GM19328 (cell line): ENCODE measurements around the gene CDK8.

Experiments used
- ATAC-seq: cut with Tn5 transposase; IDR thresholded peaks from one replicate; pipeline ENCODE4 v1.9.1; 2021; ENCODE audit warnings: mild to moderate bottlenecking, moderate library complexity; ENCODE audit not compliant: unreplicated experiment

Gene CDK8

GRCh38 chr13:26253787-26254582 lies at the start of gene CDK8:
TSS of gene CDK8 (plus strand) at chr13:26254129. CDS start at chr13:26254642, 513 bp downstream.
- peak; percentile 77 for ATAC-seq

GRCh38 chr13:26208287-26208686 lies 45.6 kb upstream of the CDK8 start:
- ATAC-seq = no peak

GRCh38 chr13:26213345-26213744 lies 40.6 kb upstream of the CDK8 start:
- ATAC-seq = no peak

- ATAC-seq = no peak
Measured at GRCh38 chr13:26213982-26214381, 39.9 kb upstream of the CDK8 start.

GRCh38 chr13:26216042-26216441 lies 37.9 kb upstream of the CDK8 start:
- no peak for ATAC-seq

- no peak for ATAC-seq
Measured at GRCh38 chr13:26219726-26220125, 34.2 kb upstream of the CDK8 start.

- ATAC-seq = no peak
Measured at GRCh38 chr13:26220575-26220974, 33.4 kb upstream of the CDK8 start.

- peak; percentile 21 for ATAC-seq
Measured at GRCh38 chr13:26221399-26221720, 32.6 kb upstream of the CDK8 start.

GRCh38 chr13:26221721-26222519 lies 32.0 kb upstream of the CDK8 start, which contains the start of gene RNF6:
TSS of gene RNF6 (minus strand) at chr13:26222314. CDS start at chr13:26219649, 2,665 bp downstream.
- ATAC-seq = peak; percentile 95

GRCh38 chr13:26222520-26223046 lies 31.3 kb upstream of the CDK8 start:
- ATAC-seq = peak; percentile 36

GRCh38 chr13:26225896-26226617 lies 27.9 kb upstream of the CDK8 start:
- no peak for ATAC-seq

GRCh38 chr13:26227166-26227971 lies 26.6 kb upstream of the CDK8 start:
- ATAC-seq = no peak

- ATAC-seq = no peak
Measured at GRCh38 chr13:26228096-26228495, 25.8 kb upstream of the CDK8 start.

GRCh38 chr13:26229080-26229615 lies 24.8 kb upstream of the CDK8 start:
- no peak for ATAC-seq

- ATAC-seq = no peak
Measured at GRCh38 chr13:26230703-26231102, 23.2 kb upstream of the CDK8 start.

GRCh38 chr13:26236296-26236695 lies 17.6 kb upstream of the CDK8 start:
- no peak for ATAC-seq

GRCh38 chr13:26246154-26246553 lies 7.8 kb upstream of the CDK8 start:
- ATAC-seq = no peak

GRCh38 chr13:26247011-26247410 lies 6.9 kb upstream of the CDK8 start:
- no peak for ATAC-seq

- ATAC-seq = no peak
Measured at GRCh38 chr13:26247608-26248007, 6.3 kb upstream of the CDK8 start.

- no peak for ATAC-seq
Measured at GRCh38 chr13:26249551-26249950, 4.4 kb upstream of the CDK8 start.
